ENCODE data around the gene INO80B.
A peak's percentile ranks its signal among the peaks of the same experiment; 100 is the strongest.
"Not testable (repeated sequence)": the region's sequence is repeated elsewhere in the genome, so short reads cannot be mapped to it uniquely, and the experiment has no call there.

The INO80B gene

DNA sequence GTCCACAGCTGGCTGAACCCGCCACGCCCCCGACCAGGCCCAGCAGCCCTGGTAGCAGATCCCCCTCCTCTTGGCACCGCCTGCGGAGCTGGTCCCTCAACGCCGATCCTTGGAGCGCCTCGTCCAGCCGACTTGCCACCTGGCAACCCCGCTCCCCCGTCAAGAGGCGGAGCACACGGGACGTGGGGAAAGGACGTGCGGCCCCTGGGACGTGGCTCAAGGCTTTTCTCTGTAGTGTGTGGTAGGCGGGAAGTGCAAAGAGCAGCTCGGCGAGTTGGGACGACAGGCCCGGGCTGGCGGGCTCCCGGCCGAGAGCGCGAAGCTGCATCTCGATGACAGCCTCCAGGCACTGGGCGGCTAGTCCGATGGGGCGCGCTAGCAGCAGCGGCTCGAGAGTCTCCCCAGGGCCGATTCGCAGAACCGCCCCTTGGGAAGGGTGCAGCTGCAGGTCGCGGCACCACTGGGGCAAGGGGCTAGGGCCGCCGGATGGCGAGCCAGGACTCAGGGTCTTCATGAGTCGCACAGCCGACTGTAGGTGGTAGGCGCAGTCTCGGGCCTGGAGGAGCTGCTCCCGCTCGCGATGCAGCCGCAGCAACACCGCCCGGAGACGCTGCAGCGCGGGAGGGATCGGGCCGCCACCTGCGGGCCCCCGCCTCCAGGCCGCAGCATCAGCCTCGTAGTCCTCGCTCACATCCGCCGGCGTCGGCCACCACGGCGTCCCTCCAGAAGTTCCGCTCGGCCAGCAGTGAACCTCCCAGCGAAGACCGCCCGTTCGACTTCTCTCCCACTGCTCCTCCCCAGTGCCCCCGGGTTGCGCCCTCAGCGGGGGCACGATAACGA is 27.3 kb downstream of the INO80B start:
- peaks cover 43% of the 10 kb centered on the region for H3K36me3 ChIP-seq
- peak overlapping the region; percentile 97 for H3K27ac ChIP-seq

GRCh38 chr2:74482801-74483674 is 28.2 kb downstream of the INO80B start, which contains the start of the genes CCDC142 and TTC31:
CCDC142 (minus strand) TSS chr2:74482998; CDS start chr2:74482837, 161 bp downstream.
TTC31 (plus strand) TSS chr2:74483081; CDS start chr2:74483096, 15 bp downstream.
- H3K27ac ChIP-seq = peak within 1 kb of the TSS; percentile 97
- DNase-seq = peak; percentile 99
- peak within 1 kb of the TSS; percentile 83 for H3K4me3 ChIP-seq (ENCODE audit: low read depth, low read length)
- H3K9me3 ChIP-seq (ENCODE audit: severe bottlenecking) = no peaks in the 10 kb centered on the region
- TF ChIP-seq, protein P1, sequence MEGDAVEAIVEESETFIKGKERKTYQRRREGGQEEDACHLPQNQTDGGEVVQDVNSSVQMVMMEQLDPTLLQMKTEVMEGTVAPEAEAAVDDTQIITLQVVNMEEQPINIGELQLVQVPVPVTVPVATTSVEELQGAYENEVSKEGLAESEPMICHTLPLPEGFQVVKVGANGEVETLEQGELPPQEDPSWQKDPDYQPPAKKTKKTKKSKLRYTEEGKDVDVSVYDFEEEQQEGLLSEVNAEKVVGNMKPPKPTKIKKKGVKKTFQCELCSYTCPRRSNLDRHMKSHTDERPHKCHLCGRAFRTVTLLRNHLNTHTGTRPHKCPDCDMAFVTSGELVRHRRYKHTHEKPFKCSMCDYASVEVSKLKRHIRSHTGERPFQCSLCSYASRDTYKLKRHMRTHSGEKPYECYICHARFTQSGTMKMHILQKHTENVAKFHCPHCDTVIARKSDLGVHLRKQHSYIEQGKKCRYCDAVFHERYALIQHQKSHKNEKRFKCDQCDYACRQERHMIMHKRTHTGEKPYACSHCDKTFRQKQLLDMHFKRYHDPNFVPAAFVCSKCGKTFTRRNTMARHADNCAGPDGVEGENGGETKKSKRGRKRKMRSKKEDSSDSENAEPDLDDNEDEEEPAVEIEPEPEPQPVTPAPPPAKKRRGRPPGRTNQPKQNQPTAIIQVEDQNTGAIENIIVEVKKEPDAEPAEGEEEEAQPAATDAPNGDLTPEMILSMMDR (IDR thresholded peaks at IDR 0.05; ENCODE audit: low read depth, low read length) = peak; percentile 96
- H3K27me3 ChIP-seq (ENCODE audit: insufficient read depth, low read depth, severe bottlenecking) = no peaks in the 10 kb centered on the region
- H3K36me3 ChIP-seq = peaks cover 38% of the 10 kb centered on the region

More for the DNA sequence above, 27.3 kb downstream of the INO80B start:
- TF ChIP-seq, protein P1 (IDR thresholded peaks at IDR 0.05; ENCODE audit: low read depth, low read length) = no peak
- H3K27me3 ChIP-seq (ENCODE audit: insufficient read depth, low read depth, severe bottlenecking) = no peaks in the 10 kb centered on the region
- no peaks in the 10 kb centered on the region for H3K9me3 ChIP-seq (ENCODE audit: severe bottlenecking)
- peak; percentile 53 for DNase-seq
- peak overlapping the region; percentile 83 for H3K4me3 ChIP-seq (ENCODE audit: low read depth, low read length)

DNA sequence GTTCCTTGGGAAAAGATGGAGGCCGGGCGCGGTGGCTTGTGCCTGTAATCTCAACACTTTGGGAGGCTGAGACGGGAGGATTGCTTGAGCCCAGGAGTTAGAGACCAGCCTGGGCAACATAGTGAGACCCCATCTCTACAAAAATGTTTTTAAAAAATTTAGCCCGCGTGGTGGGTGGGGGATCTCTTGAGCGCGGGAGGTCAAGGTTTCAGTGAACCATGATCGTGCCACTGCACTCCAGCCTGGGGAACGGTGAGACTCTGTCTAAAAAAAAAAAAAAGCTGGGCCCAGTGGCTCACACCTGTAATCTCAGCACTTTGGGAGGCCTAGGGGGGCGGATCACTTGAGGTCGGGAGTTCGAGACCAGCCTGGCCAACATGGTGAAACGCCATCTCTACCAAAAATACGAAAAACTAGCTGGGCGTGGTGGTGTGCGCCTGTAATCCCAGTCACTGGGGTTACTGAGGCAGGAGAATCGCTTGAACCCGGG is 28.8 kb downstream of the INO80B start:
- DNase-seq; H3K9me3 ChIP-seq (ENCODE audit: severe bottlenecking); H3K27me3 ChIP-seq (ENCODE audit: insufficient read depth, low read depth, severe bottlenecking): not testable (repeated sequence)
- Histone ChIP-seq H3K27ac (peak overlapping the region; percentile 97), H3K4me3 (ENCODE audit: low read depth, low read length) (peak overlapping the region; percentile 83), H3K36me3 (peaks cover 42% of the 10 kb centered on the region)

GRCh38 chr2:74486141-74486540 is 31.3 kb downstream of the INO80B start:
- Histone ChIP-seq H3K27ac (no peak overlapping the region), H3K4me3 (ENCODE audit: low read depth, low read length) (no peak overlapping the region), H3K36me3 (peaks cover 34% of the 10 kb centered on the region), H3K27me3 (ENCODE audit: insufficient read depth, low read depth, severe bottlenecking) (no peaks in the 10 kb centered on the region), H3K9me3 (ENCODE audit: severe bottlenecking) (no peaks in the 10 kb centered on the region)
- TF ChIP-seq, protein P1 (IDR thresholded peaks at IDR 0.05; ENCODE audit: low read depth, low read length) = no peak
- DNase-seq = no peak

- H3K4me3 ChIP-seq (ENCODE audit: low read depth, low read length) = no peak overlapping the region
- DNase-seq = peak; percentile 96
- TF ChIP-seq, protein P1 (IDR thresholded peaks at IDR 0.05; ENCODE audit: low read depth, low read length) = peak; percentile 36; the same call in 1 of the 2 replicates
- H3K9me3 ChIP-seq (ENCODE audit: severe bottlenecking) = no peaks in the 10 kb centered on the region
- H3K27me3 ChIP-seq (ENCODE audit: insufficient read depth, low read depth, severe bottlenecking) = no peaks in the 10 kb centered on the region
- H3K36me3 ChIP-seq = peaks cover 54% of the 10 kb centered on the region
- H3K27ac ChIP-seq = peak overlapping the region; percentile 63
Observed at GRCh38 chr2:74488643-74489481, 34.0 kb downstream of the INO80B start.
